ENCODE data around the gene CES3.
A peak's percentile ranks its signal among the peaks of the same experiment; 100 is the strongest.
"Not testable (repeated sequence)": the region's sequence is repeated elsewhere in the genome, so short reads cannot be mapped to it uniquely, and the experiment has no call there.

Gene CES3

DNA sequence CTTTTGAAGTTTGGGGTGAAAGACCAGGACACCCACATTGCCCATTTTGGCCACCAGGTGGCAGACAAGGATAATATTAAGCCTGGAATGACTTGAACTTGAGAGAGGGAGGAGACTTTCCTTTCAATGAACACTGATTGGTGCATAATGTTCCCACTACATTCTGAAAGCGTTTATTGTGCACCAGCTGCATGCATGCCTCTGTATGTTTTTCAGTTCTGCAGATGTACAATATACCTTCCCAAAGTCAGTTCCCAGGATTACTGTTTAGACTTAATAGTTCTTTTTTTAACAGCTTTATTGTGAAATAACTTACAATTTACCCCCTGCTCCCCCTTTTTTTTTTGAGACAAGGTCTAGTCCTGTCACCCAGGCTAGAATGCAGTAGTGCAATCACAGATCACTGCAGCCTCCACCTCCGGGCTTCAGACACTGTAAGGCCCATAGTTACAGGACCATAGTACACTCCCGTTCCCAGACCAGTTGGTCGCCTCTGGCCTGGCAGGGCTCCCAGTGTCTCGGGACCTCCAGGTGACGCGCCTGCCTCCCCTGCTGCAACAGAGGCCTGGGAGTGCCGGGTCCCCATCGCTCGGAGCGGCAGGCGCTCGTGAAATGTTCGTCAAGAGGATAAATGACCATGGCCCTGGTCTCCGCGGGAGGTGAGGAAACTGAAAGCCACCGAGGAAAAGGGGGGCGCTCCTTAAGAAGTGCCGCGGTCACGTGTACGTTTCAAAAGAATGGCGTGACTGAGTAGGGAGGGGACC, 13.6 kb upstream of the CES3 start:
- peak; percentile 17 for DNase-seq

DNA sequence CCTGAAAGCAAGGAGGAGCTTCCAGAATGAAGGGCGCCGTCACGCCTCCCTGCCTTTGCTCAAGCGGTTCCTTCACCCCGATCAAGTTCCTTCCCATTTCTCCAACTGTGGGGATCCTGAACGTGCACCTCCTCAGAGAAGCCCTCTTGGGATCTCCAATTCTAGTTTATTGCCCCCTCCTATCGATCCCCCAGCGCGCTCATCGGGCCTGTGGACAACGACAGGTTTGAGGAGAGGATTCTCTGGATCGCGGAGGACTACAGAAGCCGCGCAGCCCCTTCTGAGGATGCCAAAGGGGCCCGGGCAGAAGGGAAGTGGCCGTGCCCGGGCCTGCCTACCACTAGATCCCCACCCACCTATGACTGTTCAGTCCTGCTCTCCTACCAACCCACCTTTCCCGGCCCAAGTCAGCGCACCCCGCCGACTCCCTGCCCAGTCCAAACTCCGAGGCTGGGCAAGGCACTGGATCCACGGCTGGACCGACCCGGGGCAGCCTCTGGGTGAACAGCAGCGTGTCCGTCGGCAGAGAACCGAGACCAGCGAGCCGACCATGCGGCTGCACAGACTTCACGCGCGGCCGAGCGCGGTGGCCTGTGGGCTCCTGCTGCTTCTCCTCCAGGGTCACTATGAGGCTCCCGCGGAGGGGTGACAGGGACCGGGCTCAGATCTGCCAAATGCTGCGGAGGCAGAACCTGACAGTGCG, 12.8 kb upstream of the CES3 start:
- no peak for DNase-seq

DNA sequence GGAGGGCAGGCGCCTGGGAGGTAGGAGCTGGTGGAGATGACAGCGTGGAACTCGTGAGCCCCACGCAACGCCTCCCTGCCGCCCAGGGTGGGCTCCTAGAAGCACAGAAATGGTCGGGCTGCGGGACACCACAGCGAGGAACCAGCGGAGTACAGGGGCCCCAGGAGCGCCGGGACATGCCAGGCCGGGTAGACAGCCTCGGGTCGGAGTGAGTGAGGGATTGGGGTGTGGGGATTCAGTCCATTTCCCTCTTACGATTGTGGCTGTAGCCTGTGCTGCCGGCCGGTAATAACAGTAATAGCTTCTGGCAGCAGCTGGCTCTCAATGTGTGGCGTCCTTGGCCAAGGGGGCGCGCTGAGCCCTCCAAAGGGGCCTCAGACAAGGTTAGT, 12.2 kb upstream of the CES3 start:
- no peak for DNase-seq

DNA sequence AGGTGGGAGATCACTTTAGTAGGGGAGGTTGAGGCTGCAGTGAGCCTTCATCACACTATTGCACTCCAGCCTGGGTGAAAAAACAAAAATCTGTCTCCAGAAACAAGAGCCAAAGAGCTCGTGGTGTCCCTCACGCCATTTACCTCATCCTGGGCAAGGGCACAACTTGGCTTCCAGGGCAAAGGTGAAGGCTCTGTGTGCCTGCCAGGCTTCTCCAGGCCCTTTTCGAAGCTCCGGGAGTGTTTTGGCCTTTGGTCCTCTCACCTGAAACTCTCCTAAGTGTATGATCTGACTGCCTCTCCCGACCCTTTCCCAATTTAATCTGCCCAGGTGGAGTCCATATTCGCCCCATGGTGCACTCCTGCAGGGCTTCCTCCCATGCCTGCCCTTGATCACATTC, 11.6 kb upstream of the CES3 start:
- no peak for DNase-seq

DNA sequence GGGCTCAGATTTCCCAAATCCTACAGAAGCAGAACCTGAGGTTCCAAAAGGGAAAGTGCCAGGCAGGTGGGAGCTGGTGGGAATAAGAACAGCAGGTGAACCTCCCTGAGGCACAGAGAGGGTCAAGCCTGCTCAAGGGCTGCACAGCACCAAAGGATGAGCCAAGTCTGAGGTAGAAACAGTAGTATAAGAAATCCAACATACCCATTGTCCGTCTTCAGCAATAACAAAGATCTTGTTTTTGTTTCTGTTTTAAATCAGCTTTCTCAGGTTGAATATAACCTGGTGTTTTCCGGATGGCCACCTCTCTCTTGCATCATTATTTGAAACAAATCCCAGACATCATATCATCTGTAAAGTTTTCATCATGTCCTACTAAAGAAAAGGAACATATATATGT, 10.6 kb upstream of the CES3 start:
- DNase-seq = no peak

DNA sequence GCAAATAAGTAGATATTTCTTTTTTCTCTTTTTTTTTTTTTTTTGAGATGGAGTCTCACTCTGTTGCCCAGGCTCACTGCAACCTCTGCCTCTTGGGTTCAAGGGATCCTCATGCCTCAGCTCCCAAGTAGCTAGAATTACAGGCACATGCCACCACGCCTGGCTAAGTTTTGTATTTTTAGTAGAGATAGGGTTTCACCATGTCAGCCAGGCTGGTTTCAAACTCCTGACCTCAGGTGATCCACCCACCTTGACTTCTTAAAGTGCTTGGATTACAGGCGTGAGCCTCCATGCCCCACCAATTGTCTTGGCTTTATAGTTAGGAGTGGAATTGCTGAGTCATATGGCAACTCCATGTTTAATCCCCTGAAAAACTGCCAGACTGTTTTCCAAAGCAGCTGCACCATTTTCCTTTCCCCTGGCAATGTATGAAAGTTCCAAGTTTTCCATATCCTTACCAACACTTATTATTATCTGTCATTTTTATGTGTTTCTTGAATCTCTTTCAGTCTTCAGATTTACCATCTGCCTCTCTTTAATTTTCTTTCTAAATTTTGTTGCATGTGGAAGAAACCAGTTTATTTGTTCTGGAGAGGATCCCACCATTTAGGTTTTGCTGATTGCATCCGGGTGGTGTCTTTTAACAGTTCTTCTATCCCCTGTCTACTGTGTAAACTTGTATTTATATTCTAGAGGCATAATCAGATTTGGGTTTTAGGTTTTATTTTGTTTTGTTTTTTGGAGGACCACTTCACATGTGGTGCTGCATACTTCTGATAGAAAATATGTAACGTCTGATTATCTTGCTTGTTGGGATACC, 9.9 kb upstream of the CES3 start:
- DNase-seq = no peak

DNA sequence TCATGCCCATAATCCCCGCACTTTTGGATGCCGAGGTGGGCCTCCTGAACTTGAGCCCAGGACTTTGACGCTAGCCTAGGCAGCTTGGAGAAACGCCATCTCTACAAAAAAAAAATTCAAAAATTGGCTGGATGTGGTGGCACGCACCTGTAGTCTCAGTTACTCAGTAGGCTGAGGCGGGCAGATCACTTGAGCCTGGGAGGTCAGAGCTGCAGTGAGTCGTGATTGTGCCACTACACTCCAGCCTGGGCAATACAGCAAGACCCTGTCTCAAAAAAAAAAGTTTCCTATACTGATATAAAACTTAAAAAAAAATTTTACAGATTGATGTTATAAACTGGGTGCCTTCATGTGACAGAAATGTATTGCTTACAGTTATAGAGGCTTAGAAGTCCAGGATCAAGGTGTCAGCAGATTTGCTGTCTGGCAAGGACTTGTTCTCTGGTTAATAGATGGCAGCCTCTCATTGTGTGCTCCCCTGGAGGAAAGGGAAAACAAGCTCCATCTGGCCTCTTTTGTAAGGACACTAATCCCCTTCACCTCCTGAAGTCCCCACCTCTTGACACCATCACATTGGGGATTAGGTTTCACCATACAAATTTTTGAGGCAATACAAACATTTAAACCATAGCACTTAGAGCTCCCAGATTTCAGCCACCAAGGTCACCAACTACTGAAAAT, 8.5 kb upstream of the CES3 start:
- DNase-seq = no peak

DNA sequence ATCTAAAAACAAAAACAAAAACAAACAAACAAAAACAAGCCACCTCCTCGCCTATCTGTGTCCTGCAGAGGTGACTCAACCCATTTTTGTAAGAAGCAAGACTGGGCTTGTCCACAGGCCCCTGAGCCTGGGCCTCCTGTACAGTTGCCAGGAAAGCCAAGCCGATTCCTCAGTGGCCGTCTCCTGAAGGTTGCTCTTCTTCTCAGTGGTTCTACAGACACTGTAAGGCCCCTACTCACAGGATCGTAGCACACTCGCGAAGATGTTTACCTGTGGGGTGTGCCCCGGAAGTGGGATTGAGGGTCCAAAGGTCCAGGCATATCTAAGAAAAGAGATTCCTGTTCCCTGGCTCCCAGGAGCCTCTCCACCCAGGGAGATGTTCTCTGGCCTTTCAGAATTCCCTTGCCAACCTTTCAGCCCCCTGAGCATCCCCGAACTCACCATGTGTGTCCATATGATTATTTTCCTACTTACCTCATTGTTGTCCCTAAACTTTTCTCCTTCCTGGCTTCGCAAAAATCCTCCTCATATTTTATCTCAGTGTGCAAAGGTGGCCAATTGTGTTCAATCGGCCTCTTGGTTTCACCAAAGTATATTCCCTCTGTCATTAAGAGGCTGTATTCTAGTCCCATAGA, 7.5 kb upstream of the CES3 start:
- DNase-seq = no peak

DNA sequence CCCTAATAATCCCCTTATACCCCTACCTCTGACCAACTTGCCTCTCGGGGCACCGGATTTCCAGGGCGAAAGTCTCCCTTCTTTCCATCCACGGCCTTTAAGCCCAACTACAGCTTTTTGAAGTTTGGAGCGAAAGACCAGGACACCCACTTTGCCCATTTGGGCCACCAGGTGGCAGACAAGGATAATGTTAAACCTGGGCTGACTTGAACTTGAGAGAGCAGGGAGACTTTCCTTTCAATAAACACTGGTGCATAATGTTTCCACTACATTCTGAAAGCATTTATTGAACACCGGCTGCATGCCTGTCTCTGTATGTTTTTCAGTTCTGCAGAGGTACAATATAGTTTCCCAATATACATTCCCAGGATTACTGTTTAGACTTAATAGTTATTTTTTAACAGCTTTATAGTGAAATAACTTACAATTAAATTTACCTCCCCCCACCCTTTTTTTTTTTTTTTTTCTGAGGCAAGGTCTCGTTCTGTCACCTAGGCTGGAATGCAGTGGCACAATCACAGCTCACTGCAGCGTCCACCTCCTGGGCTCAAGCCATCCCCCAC, 6.9 kb upstream of the CES3 start:
- DNase-seq = peak; percentile 31

DNA sequence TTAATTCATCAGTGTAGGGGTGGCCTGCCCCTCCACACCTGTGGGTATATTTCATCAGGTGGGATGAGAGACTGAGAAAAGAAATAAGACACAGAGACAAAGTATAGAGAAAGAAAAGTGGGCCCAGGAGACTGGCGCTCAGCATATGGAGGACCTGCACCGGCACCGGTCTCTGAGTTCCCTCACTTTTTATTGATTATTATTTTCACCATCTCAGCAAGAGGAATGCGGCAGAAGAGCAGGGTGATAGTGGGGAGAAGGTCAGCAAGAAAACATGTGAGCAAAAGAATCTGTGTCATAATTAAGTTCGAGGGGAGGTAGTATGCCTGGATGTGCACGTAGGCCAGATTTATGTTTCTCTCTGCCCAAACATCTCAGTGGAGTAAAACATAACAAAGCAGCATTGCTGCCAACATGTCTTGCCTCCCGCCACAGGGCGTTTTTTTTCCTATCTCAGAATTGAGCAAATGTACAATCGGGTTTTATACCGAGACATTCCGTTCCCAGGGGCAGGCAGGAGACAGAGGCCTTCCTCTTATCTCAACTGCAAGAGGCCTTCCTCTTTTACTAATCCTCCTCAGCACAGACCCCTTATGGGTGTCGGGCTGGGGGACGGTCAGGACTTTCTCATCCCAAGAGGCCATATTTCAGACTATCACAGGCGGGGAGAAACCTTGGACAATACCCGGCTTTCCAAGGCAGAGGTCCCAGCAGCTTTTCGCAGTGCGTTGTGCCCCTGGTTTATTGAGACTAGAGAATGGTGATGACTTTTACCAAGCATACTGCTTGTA, 5.5 kb upstream of the CES3 start:
- not testable (repeated sequence) for DNase-seq

DNA sequence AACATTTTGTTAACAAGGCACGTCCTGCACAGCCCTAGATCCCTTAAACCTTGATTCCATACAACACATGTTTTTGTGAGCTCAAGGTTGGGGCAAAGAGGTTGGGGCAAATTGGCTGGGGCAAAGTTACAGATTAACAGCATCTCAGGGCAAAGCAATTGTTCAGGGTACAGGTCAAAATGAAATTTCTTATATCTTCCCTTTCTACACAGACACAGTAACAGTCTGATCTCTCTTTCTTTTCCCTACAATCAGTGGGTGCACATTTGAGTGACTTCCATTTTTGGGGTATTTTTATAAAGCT, 5.0 kb upstream of the CES3 start:
- DNase-seq = not testable (repeated sequence)

DNA sequence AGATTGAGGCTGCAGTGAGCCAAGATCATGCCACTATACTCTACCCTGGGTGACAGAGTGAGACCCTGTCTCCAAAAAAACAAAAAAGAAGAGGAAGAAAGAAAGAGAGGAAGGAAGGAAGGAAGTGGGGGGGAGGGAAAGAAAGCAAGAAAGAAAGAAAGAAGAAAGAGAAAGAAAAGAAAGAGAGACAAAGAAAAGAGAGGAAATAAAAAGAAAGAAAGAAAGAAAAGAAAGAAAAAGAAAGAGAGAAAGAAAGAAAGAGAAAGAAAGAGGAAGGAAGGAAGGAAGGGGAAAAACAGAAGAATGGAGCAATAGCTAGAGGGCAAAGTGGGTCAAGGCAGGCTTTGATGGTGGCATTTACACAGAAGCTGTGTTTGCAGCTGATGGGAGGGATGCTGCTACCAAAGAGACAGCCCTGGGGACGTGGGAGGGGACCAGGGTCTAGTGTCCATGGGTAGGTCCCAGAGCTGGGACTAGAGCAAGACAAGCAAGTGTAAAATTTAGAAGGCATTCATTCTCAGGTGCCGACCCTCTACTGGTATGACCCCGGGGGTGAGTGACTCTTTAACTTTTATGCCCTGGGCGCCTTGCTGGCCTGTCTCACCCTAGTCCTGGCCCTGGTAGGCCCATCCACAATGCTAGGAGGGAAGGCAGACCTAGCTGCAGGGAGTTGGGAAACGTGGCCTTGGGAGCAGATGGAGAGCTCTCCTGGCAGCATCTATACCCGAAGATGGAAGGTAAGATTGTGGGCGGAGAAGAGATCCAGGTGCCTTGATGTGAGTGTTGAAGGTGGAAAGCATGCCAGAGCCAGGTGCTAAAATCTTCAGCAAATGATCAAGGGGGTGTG, 2.0 kb upstream of the CES3 start:
- DNase-seq = no peak

DNA sequence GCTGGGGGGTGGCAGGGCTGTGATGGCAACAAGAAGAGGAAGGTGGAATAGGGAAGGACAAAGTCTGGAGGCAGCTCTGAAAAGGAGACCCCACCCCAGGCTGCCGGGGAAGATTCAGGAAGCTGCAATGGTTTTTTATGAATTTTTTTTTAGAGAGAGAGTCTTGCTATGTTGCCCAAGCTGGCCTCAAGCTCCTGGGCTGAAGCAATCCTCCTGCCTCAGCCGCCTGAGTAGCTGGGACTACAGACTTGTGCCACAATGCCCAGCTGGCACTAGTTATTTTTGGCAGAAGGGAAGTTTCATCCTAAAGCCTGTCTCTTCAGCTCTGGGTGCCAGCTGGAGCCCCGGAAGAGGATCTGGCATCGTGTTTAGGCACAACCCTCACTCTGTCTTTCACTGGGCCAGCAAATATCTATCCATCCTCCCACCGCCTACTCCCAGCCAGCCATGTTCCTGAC, 1.3 kb upstream of the CES3 start:
- DNase-seq = no peak

DNA sequence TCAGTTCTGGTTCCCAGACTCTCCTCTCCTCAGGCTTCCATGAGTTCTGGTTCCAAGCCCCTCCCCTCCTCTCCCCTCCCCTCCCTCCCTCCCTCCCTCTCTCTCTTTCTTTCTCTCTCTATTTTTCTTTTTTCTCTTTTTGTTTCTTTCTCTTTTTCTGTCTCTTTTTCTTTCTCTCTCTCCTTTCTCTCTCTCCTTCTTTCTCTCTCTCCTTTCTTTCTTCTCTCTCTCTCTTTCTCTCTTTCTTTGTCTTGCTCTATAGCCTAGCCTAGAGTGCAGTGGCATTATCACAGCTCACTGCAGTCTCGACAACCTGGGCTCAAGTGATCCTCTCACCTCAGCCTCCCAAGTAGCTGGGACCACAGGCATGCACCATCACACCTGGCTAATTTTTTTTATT, 796 bp upstream of the CES3 start:
- DNase-seq = no peak

DNA sequence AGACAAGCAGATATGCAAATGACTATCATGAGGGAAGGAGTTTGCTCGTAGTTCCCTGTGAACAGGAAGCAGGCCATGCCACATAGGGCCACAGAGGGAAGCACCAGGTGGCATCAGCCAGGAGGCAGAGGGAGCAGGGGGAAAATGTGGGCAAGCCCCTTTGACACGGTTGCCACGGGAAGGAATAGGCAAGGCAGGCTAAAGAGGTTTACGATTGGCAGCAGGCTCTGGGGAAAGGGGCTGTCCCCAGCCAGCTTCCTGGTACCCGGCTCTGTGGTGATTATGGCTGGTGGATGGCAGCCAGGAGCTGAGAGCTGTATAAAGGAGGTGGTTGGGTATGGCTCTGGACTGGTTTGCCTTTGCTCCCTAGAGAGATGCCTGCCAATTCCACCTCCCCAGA, 848 bp downstream of the CES3 start:
- DNase-seq = no peak

DNA sequence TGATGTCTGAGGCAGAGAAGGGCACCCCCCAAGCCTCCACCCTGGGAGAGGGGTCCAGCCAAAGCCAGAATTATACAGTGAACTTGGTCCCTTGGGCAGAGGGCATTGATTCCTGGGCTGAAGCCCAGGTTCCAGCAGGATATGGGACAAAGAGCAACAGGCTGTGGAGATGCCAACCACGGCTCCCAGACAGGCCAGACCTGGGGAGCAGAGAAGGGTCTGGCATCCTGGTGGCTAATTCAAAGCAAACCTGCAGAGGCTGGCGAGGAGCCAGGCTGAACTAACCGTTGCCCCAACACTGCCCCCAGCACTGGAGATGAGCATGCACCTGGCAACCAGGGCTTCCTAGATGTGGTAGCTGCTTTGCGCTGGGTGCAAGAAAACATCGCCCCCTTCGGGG, 3.0 kb downstream of the CES3 start:
- no peak for DNase-seq

DNA sequence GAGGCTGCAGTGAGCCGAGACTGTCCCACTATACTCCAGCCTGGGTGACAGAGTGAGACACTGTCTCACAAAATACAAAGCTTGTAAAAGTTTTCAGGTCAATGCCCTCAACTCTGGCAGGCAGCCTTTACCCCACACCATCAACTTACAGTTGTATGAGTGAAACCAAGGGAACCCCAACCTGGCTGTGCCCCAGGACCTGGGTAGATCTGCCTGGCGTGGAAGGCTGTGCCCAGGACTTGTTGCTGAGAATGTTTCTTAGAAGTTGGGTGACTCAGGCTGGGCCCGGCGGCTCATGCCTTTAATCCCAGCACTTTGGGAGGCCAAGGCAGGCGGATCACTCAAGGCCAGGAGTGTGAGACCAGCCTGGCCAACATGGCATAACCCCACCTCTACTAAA, 7.8 kb downstream of the CES3 start:
- no peak for DNase-seq

DNA sequence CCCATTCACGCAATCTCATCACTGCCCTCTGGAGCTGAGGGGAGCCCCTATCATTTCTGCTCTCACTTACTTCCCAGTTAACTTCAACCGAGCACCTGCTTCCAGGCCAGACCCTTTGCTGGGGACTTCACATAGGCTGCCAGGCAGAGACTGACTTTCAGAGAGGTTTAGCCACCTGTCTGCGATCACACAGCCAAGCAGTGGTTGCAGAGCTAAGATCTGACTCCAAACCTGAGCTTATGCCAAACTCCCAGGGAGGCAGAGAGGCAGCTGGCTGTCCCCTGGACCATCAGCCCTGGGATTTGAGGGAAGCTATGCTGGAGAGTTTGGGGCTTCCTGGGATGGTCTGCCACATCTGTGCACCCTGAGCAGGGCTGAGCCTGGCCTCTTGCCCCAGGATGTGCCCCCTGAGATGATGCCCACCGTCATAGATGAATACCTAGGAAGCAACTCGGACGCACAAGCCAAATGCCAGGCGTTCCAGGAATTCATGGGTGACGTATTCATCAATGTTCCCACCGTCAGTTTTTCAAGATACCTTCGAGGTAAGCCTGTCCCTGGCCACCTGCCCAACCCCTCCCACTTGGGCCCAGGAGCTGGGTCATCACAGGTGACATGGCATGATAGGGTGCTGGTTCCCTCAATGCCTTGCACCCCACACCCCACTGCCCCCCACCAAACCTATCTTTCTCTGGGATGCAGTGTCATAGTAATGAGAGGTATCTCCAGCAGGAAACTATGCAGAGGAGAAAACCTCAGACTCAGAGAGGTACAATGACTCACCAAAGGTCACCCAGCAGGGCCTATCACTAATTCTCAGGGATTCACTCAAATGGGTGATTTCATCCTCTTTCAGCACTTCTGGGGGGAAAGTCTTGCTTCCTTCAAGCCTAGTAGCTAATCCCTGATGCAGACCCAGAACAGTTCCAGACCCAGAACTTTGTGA, 10.0 kb downstream of the CES3 start:
- no peak for DNase-seq

DNA sequence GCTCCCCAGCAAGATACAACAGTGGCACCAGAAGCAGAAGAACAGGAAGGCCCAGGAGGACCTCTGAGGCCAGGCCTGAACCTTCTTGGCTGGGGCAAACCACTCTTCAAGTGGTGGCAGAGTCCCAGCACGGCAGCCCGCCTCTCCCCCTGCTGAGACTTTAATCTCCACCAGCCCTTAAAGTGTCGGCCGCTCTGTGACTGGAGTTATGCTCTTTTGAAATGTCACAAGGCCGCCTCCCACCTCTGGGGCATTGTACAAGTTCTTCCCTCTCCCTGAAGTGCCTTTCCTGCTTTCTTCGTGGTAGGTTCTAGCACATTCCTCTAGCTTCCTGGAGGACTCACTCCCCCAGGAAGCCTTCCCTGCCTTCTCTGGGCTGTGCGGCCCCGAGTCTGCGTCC, 11.9 kb downstream of the CES3 start:
- no peak for DNase-seq

DNA sequence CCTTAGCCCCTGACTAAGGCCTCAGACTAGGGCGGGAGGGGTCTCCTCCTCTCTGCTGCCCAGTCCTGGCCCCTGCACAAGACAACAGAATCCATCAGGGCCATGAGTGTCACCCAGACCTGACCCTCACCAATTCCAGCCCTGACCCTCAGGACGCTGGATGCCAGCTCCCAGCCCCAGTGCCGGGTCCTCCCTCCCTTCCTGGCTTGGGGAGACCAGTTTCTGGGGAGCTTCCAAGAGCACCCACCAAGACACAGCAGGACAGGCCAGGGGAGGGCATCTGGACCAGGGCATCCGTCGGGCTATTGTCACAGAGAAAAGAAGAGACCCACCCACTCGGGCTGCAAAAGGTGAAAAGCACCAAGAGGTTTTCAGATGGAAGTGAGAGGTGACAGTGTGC, 12.7 kb downstream of the CES3 start:
- no peak for DNase-seq

Measured in NCI-H774 (cell line).